Skeletal muscle cell (primary cell): ENCODE measurements around the gene TFDP3.

Experiments
- DNase-seq: peaks from one replicate; pipeline ENCODE4 v3.0.0-alpha.2; 2010; ENCODE audit warnings: low read depth
- H3K4me3 ChIP-seq: 2 replicates; pipeline ENCODE4 v1.5.1; 2011; ENCODE audit warnings: low read depth, mild to moderate bottlenecking, control low read depth, low read length, moderate library complexity

TFDP3 gene

GRCh38 chrX:133218329-133218728 is at the start of gene TFDP3:
TSS of gene TFDP3 (minus strand) at chrX:133218354. CDS start at chrX:133218259, 95 bp downstream.
- DNase-seq: no peak
- H3K4me3 ChIP-seq: no peak within 1 kb of the TSS

DNA sequence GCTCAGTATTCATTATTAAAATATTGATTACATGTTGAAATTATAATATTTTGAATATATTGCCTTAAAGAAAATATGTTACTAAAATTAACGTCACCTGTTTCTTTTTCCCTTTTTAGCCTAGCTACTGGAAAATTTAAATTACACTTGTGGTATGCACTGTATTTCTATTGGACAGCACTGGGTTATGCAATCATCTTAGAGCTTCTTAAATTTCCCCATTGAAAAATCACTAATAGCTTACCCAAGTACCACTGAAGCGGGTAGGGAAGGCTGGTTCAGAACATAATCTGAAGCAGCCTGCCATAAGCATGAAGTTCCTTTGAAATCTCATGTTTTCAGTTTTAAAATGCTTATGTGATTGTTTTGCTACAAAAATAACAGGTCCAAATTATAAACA is 49.5 kb upstream of the TFDP3 start:
- no peak for DNase-seq
- no peak overlapping the region for H3K4me3 ChIP-seq

- DNase-seq: no peak
- H3K4me3 ChIP-seq: no peak overlapping the region
Observed at GRCh38 chrX:133265331-133265730, 47.2 kb upstream of the TFDP3 start.

- H3K4me3 ChIP-seq: no peak overlapping the region
- no peak for DNase-seq
Observed at GRCh38 chrX:133258481-133258880, 40.3 kb upstream of the TFDP3 start.

DNA sequence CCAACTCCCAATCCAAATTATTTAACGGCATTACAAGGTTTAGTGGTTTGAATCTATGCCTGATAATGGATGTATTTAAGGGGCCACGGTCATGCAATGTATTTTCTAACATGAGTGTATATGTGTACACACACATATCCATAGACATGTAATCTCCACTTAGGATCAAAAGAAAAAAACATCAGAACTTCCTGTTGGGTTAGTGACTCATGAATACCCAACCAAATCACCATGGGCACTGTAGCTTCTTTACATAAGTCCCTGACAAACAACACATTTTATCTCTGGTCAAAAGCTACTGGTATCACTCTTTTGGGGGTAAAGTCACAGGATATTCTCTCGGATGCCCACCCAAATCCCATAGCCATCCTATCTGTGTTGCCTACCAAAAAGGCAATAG is 36.5 kb upstream of the TFDP3 start:
- no peak overlapping the region for H3K4me3 ChIP-seq
- no peak for DNase-seq

- H3K4me3 ChIP-seq: no peak overlapping the region
- DNase-seq: no peak
Observed at GRCh38 chrX:133251204-133251603, 33.0 kb upstream of the TFDP3 start.

DNA sequence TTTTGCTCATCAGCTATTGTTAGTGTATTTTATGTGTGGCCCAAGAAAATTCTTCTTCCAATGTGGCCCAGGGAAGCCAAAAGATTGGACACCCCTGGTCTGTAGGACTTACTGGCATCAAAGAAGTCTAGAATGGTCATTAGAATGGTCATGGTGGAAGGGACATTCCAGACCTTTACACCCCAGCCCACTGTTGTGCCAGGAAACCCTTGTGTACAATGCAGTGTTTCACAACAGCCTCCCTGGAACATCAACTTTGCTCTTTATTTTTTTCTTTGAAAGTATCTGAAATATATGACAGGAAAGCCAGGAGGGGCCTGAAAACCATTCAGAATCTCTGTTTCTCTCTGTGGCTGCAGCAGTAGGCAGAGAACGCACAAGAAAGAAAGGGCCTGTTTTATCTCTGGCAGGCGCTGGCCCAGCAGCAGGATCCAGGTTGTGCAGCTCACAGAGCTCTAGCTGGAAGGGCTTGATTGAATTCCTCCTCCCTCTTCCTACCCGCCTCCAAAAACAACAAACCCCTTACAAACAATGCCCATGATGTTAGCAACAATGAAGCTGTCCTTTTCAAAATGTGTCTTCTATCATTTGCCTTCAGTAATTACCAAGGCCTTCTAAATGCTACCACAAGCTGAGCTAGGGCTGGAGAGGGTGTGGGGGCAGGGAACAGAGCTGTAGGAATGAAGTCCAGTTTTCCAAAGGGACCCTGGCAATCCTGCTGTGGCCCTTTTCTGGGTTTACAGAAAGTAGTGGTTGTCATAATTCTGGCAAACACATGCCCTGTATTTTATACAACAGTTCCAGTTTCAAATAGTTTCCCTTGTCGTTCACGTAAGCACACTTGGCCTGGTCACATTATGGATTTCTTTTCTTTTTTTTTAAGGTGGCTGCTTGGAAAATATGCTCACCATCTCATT is 32.3 kb upstream of the TFDP3 start:
- no peak for DNase-seq
- H3K4me3 ChIP-seq: no peak overlapping the region

GRCh38 chrX:133249266-133250058 is 31.3 kb upstream of the TFDP3 start:
- DNase-seq: no peak

DNA sequence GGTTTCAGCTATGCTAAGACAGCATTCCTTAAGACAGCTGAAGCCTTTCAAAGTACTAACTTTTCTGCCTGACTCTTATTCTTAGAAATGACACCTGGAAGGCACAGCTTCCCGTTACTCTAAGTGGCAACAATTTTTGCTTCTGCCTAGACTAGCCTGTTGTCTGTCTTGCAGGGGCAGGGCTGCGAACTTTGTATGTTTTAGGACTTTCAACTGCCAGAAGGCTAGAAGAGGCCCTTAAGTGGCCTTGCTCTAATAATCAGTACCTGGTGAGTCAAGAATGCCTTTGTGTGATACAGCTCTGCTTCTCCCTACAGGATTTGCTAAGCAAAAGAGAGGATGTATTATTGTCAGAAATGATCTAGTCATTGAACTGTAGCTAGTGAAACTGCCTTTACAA is 30.0 kb upstream of the TFDP3 start:
- DNase-seq: no peak
- no peak overlapping the region for H3K4me3 ChIP-seq

More at GRCh38 chrX:133249266-133250058, 31.3 kb upstream of the TFDP3 start:
- H3K4me3 ChIP-seq: no peak overlapping the region

DNA sequence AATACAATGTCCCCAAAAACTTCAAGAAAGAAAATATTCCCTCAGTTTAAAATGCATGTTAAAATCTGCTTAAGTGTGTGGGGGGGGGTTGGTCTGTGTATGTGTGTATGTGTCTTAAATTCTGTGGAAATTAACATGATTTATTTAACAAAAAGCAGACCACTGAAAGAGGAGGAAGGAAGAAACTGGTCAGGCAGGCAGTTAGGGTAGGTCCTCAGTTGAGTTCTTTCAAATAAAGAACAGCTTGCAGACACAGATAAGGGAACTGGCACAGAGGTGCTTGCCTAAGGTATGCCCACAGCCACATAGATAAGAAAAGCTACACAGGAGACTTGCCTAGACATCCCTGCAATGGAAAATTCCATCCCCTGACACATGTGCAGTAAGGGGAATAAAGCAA is 28.8 kb upstream of the TFDP3 start:
- H3K4me3 ChIP-seq: no peak overlapping the region
- DNase-seq: no peak

- DNase-seq: no peak
- no peak overlapping the region for H3K4me3 ChIP-seq
Observed at GRCh38 chrX:133235830-133236229, 17.7 kb upstream of the TFDP3 start.

- no peak for DNase-seq
- H3K4me3 ChIP-seq: no peak overlapping the region
Observed at GRCh38 chrX:133232331-133232730, 14.2 kb upstream of the TFDP3 start.

GRCh38 chrX:133229361-133229760 is 11.2 kb upstream of the TFDP3 start:
- H3K4me3 ChIP-seq: no peak overlapping the region
- DNase-seq: no peak

DNA sequence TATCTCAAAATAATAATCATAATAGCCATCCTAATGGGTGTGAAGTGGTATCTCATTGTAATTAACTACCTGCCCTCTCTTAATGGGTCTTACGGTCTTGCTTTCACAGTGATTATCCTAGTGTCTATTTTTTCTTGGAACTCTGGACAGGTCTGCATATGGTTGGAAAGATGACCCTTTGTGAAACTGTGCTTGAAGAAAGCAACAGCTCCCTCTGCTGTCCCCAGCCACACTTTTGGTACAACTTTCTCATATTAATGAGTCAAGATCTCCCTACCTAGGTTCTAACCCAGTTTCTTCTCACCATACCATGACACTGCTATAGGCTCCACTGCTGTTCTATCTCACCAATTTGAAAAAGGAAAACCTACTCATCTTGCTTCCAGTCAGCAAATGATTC is 2.4 kb downstream of the TFDP3 start:
- no peak for DNase-seq
- H3K4me3 ChIP-seq: no peak overlapping the region

DNA sequence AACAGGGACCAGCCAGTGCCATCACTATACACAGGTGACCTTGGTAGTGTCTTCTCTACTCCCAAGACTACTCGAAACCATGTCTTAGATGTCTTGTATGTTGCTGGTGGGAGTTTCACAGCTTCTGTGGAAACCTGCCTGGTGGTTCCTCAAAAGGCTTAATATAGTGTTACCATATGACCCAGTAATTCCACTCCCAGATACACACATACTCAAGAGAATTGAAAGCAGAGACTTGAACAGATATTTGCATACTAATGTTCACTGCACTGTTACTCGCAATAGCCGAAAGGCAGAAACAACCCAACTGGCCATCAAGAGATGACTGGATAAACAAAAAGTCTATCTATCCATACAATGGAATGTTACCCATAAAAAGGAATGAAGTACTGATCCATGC is 3.1 kb downstream of the TFDP3 start:
- DNase-seq: no peak
- H3K4me3 ChIP-seq: no peak overlapping the region

DNA sequence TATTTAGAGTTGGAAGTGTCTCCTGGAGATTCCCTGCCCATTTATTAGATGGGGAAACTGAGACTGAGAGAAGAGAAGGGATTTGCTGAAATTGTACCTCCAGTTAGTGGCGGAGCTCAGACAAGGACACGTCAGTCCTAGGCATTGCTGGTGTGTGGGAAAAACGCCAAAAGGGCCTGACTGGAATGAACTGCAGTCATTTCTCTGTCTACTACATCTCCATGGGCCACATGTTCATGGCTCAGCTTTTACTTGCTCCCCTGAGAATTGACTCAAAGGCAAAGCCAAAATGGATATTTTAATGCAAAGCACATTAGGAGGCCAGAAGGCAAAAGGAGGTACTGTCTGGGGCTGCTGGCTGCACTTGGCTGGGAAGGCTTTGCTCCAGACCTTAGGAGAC is 3.9 kb downstream of the TFDP3 start:
- H3K4me3 ChIP-seq: no peak overlapping the region
- DNase-seq: no peak

- no peak for DNase-seq
- no peak overlapping the region for H3K4me3 ChIP-seq
Observed at GRCh38 chrX:133213117-133213516, 5.0 kb downstream of the TFDP3 start.

DNA sequence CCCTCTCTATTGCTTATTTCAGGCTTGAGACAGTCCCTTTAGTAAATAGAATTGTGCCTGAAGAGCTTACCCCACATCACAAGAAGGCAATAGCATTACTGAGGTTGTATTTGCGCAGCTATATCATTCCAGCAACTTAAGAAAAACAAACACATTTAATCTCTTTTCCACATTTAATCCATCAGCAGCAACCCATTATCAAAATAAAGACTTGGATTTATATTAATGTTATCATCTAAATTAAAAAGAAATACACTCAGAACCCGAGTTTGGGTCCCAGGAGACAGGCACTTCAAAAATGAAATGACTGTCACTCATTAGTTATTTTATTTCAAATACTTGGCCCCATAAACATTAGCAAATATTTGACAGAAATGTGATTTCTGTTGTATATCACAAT is 10.4 kb downstream of the TFDP3 start:
- DNase-seq: no peak
- no peak overlapping the region for H3K4me3 ChIP-seq

DNA sequence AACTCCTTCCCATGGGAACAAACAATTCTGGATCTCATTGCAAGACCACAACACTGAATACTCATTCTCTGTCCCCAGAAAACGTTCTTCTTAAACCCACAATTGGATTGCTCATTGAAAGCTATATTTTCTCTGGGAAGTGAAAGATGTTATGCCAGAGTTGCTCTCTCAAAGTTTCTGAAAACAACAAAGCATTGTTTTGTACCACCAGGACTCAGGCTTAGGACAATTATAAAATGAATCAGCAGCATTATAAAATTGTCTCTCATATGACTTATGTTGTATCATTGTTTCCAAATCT is 26.5 kb downstream of the TFDP3 start:
- no peak for DNase-seq

GRCh38 chrX:133190877-133191738 is 27.0 kb downstream of the TFDP3 start:
- H3K4me3 ChIP-seq: no peak overlapping the region
- DNase-seq: no peak

More for the DNA sequence above, 26.5 kb downstream of the TFDP3 start:
- no peak overlapping the region for H3K4me3 ChIP-seq
